Activated CD4-positive, alpha-beta T cell treated with anti-CD3 and anti-CD28 coated beads, Interleukin-2, amount 50 U/mL, for 4 hours (primary cell): ENCODE measurements around the gene CDK14.

Source experiments
- DNase-seq, 2 experiments: peaks; one replicate each; pipeline ENCODE4 v3.0.0-alpha.2; 2020

The CDK14 gene

GRCh38 chr7:90968871-90969270, 372.8 kb downstream of the CDK14 start:
- no peak for DNase-seq

GRCh38 chr7:90972906-90973550, 376.9 kb downstream of the CDK14 start:
- no peak for DNase-seq

GRCh38 chr7:90977056-90977455, 380.9 kb downstream of the CDK14 start:
- DNase-seq = no peak

- DNase-seq = no peak
Observed at GRCh38 chr7:90980545-90980944, 384.4 kb downstream of the CDK14 start.

- no peak for DNase-seq
Observed at GRCh38 chr7:90982228-90982627, 386.1 kb downstream of the CDK14 start.

- DNase-seq = no peak
Observed at GRCh38 chr7:90984692-90985091, 388.6 kb downstream of the CDK14 start.

- no peak for DNase-seq
Observed at GRCh38 chr7:90988516-90988915, 392.4 kb downstream of the CDK14 start.

- no peak for DNase-seq
Observed at GRCh38 chr7:90988996-90989765, 393.1 kb downstream of the CDK14 start.

- no peak for DNase-seq
Observed at GRCh38 chr7:90994121-90994520, 398.0 kb downstream of the CDK14 start.

- no peak for DNase-seq
Observed at GRCh38 chr7:90994601-90995000, 398.5 kb downstream of the CDK14 start.

GRCh38 chr7:90995996-90996395, 399.9 kb downstream of the CDK14 start:
- DNase-seq = no peak

- DNase-seq = no peak
Observed at GRCh38 chr7:90999989-91000979, 404.2 kb downstream of the CDK14 start.

GRCh38 chr7:91005024-91005423, 408.9 kb downstream of the CDK14 start:
- no peak for DNase-seq

GRCh38 chr7:91005841-91006240, 409.7 kb downstream of the CDK14 start:
- no peak for DNase-seq

- no peak for DNase-seq
Observed at GRCh38 chr7:91007371-91007770, 411.2 kb downstream of the CDK14 start.

- no peak for DNase-seq
Observed at GRCh38 chr7:91013078-91013477, 417.0 kb downstream of the CDK14 start.

GRCh38 chr7:91019686-91020385, 423.7 kb downstream of the CDK14 start:
- no peak for DNase-seq

- no peak for DNase-seq
Observed at GRCh38 chr7:91020636-91021385, 424.7 kb downstream of the CDK14 start.

GRCh38 chr7:91021956-91022355, 425.8 kb downstream of the CDK14 start:
- DNase-seq = no peak

GRCh38 chr7:91025906-91026390, 429.8 kb downstream of the CDK14 start:
- no peak for DNase-seq

GRCh38 chr7:91029688-91030087, 433.6 kb downstream of the CDK14 start:
- DNase-seq = no peak
